Left lung (tissue), 10 donors: ENCODE data around the gene RIN2. TPM values are rescaled to one million over a fixed set of nuclear protein-coding genes. Genes with fewer than 3 reads are reported as not detected.

Experiments used
- ATAC-seq: fragments of 200-7000 bp; cut with Tn5 transposase; one replicate; pipeline ENCODE4 v1.9.1; 2020; ENCODE audit warnings: moderate library complexity
- DNase-seq, 4 donors: peaks; one replicate each; pipeline ENCODE4 v3.0.0-alpha.2; 2013 to 2020
- H3K27ac ChIP-seq, 2 donors: fragments of 200-600 bp; sonication (generic) in 1 of 2; one replicate each; pipeline versions ENCODE4 v1.5.0 to v1.8.0; 2020 to 2021
- H3K27me3 ChIP-seq, 2 donors: fragments of 200-600 bp; sonication (generic) in 1 of 2; one replicate each; pipeline versions ENCODE4 v1.5.0 to v1.8.0; 2020 to 2021
- H3K36me3 ChIP-seq, 2 donors: fragments of 200-600 bp; sonication (generic) in 1 of 2; one replicate each; pipeline versions ENCODE4 v1.5.0 to v1.8.0; 2020 to 2021
- H3K4me1 ChIP-seq, 2 donors: fragments of 200-600 bp; one replicate each; pipeline ENCODE4 v1.8.0; 2021
- H3K4me3 ChIP-seq, 2 donors: fragments of 200-600 bp; sonication (generic) in 1 of 2; one replicate each; pipeline versions ENCODE4 v1.5.0 to v1.8.0; 2020 to 2021; ENCODE audit warnings: mild to moderate bottlenecking in 1 of 2
- H3K9me3 ChIP-seq, 2 donors: fragments of 200-600 bp; sonication (generic) in 1 of 2; one replicate each; pipeline versions ENCODE4 v1.5.0 to v1.8.0; 2020 to 2021
- CTCF ChIP-seq, 2 donors: fragments of 200-600 bp; sonication (generic) in 1 of 2; IDR thresholded peaks; one replicate each; pipeline versions ENCODE4 v1.5.0 to v1.8.0; 2021; ENCODE audit warnings: antibody characterized with exemption in 2 of 2
- intact Hi-C, 2 donors: fragments of 100-400 bp; cut with DNase I; formaldehyde crosslinking; loops; one replicate each; pipeline versions ENCODE4 v1.11.2 to v1.14.2; 2022
- polyA plus RNA-seq, 6 donors: library from polyadenylated mRNA; unstranded; fragments of 120-200 nt; gene quantifications; one replicate each; pipeline ENCODE4 v1.2.1, GENCODE V29; 2013; ENCODE audit not compliant: insufficient read length in 6 of 6
- total RNA-seq, 2 donors: library from RNA; stranded (reverse); fragmentation: NEBNext Ultra II Directional; extraction: Animal tissue kit (Norgen Biotek cat#: 25700); gene quantifications; one replicate each; pipeline ENCODE4 v1.2.1, GENCODE V29; 2021
- donor health status: DM: no; HTN: yes; CAD: no.
- donor health status: DM: no; HTN: no; CAD: no.

RIN2 gene
- total and polyA plus RNA-seq, 8 donors = 34.8 to 69.8 (median 39.7) TPM

- H3K4me3 ChIP-seq = no peak overlapping the region
- ATAC-seq (no peak), DNase-seq (no peak)
- intact Hi-C loops = loop anchor here (10.0 kb wide), 1 partner anchor 212 kb away; no protein-coding TSS in a partner anchor
- H3K4me1 ChIP-seq = peaks cover 34 to 44% of the 10 kb centered on the region in 2 donors
- no peak for TF ChIP-seq CTCF (IDR thresholded peaks at IDR 0.05)
- no peaks in the 10 kb centered on the region for H3K36me3 ChIP-seq
- no peak overlapping the region for H3K27ac ChIP-seq
- no peaks in the 10 kb centered on the region for H3K9me3 ChIP-seq
- H3K27me3 ChIP-seq = no peaks in the 10 kb centered on the region
Measured at GRCh38 chr20:19782669-19783068, 24.6 kb downstream of the RIN2 start.

GRCh38 chr20:19783966-19784401 is 25.9 kb downstream of the RIN2 start:
- peak; percentile 24 for ATAC-seq
- intact Hi-C loops = loop anchor here (10.0 kb wide), 1 partner anchor 211 kb away; no protein-coding TSS in a partner anchor

GRCh38 chr20:19784511-19785172 is 26.6 kb downstream of the RIN2 start:
- H3K27ac ChIP-seq = peak overlapping the region; percentile 48 to 69
- intact Hi-C loops = loop anchor here (10.0 kb wide), 1 partner anchor 210 kb away; no protein-coding TSS in a partner anchor
- H3K36me3 ChIP-seq = no peaks in the 10 kb centered on the region
- no peak overlapping the region for H3K4me3 ChIP-seq
- no peaks in the 10 kb centered on the region for H3K9me3 ChIP-seq
- DNase-seq = peak; percentile 71 to 83 (median 80)
- TF ChIP-seq CTCF (IDR thresholded peaks at IDR 0.05) = peak; percentile 59 to 68
- H3K4me1 ChIP-seq = peaks cover 25 to 36% of the 10 kb centered on the region in 2 donors
- H3K27me3 ChIP-seq = no peaks in the 10 kb centered on the region
- peak; percentile 94 for ATAC-seq

More at GRCh38 chr20:19783966-19784401, 25.9 kb downstream of the RIN2 start:
- Histone ChIP-seq H3K36me3 (no peaks in the 10 kb centered on the region), H3K4me3 (no peak overlapping the region), H3K9me3 (no peaks in the 10 kb centered on the region), H3K27ac (peak overlapping the region; percentile 48 to 69), H3K27me3 (no peaks in the 10 kb centered on the region), H3K4me1 (peaks cover 25 to 36% of the 10 kb centered on the region in 2 donors)
- DNase-seq = peak in 1 of 4 donors; percentile 79
- no peak for TF ChIP-seq CTCF (IDR thresholded peaks at IDR 0.05)

- ATAC-seq (no peak), DNase-seq (no peak)
- H3K4me1 ChIP-seq = peaks cover 25 to 36% of the 10 kb centered on the region in 2 donors
- no peak for TF ChIP-seq CTCF (IDR thresholded peaks at IDR 0.05)
- no peak overlapping the region for H3K4me3 ChIP-seq
- H3K36me3 ChIP-seq = no peaks in the 10 kb centered on the region
- H3K9me3 ChIP-seq = no peaks in the 10 kb centered on the region
- no peaks in the 10 kb centered on the region for H3K27me3 ChIP-seq
- peak overlapping the region; percentile 48 to 69 for H3K27ac ChIP-seq
- intact Hi-C loops = loop anchor here (10.0 kb wide), 1 partner anchor 209 kb away; no protein-coding TSS in a partner anchor
Measured at GRCh38 chr20:19785173-19785982, 27.3 kb downstream of the RIN2 start.

GRCh38 chr20:19785983-19786285 is 27.9 kb downstream of the RIN2 start:
- ATAC-seq = no peak

More at GRCh38 chr20:19785983-19786285, 27.9 kb downstream of the RIN2 start:
- DNase-seq = no peak
- H3K27ac ChIP-seq = peak overlapping the region; percentile 48 to 69
- no peak for TF ChIP-seq CTCF (IDR thresholded peaks at IDR 0.05)
- H3K4me3 ChIP-seq = no peak overlapping the region
- no peaks in the 10 kb centered on the region for H3K27me3 ChIP-seq
- H3K36me3 ChIP-seq = no peaks in the 10 kb centered on the region
- intact Hi-C loops = loop anchor here (10.0 kb wide), 1 partner anchor 209 kb away; no protein-coding TSS in a partner anchor
- no peaks in the 10 kb centered on the region for H3K9me3 ChIP-seq
- H3K4me1 ChIP-seq = peaks cover 25 to 36% of the 10 kb centered on the region in 2 donors
